Hepatic stellate cell (primary cell): ENCODE measurements around the gene ABCA9.
"Not testable (repeated sequence)": the region's sequence is repeated elsewhere in the genome, so short reads cannot be mapped to it uniquely, and the experiment has no call there.

Experiments used
- DNase-seq: peaks from one replicate; pipeline ENCODE4 v3.0.0; 2011; ENCODE audit warnings: low spot score

The ABCA9 gene

GRCh38 chr17:68954146-68954896, 106.4 kb downstream of the ABCA9 start:
- no peak for DNase-seq

GRCh38 chr17:68953340-68953997, 107.3 kb downstream of the ABCA9 start:
- DNase-seq, result no peak

DNA sequence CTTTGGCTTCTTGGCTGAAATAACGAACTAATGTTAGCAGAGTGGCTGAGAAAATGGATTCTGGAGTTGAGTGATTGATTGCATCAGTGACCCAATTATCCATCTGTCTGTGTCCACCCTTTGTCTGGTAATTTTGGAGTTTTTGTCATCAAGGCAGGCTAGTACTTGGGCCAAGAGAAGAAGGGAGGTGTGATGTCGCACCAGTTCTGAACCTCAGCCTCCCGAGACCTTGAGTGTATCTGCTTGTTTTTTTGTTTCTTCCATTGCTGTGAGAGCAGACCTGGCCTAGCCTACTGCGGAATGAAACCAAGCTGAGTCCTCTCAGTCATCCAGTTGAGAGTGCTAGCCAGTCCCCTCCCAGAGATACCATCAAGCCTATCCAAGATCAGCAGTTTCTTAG, 110.0 kb downstream of the ABCA9 start:
- no peak for DNase-seq

DNA sequence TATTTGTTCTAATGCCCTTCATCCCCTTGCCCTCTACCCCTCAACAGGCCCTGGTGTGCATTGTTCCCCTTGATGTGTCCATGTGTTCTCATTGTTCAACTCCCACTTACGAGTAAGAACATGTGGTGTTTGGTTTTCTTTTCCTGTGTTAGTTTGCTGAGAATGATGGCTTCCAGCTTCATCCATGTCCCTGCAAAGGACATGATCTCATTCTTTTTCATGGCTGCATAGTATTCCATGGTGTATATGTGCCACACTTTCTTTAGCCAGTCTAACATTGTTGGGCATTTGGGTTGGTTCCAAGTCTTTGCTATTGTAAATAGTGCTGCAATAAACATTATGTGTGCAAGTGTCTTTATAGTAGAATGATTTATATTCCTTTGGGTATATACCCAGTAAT, 112.9 kb downstream of the ABCA9 start:
- DNase-seq, result not testable (repeated sequence)

GRCh38 chr17:68944435-68945035, 116.2 kb downstream of the ABCA9 start:
- no peak for DNase-seq

DNA sequence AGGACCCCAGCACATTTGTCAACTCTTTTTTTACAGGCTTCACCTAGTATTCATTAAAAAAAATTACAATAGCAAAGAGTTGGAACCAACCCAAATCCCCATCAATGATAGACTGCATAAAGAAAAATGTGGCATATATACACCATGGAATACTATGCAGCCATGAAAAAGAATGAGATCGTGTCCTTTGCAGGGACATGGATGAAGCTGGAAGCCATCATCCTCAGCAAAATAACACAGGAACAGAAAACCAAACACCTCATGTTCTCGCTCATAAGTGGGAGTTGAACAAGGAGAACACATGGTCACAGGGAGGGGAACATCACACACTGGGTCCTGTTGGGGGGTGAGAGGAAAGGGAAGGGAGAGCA, 116.9 kb downstream of the ABCA9 start:
- DNase-seq, result not testable (repeated sequence)

DNA sequence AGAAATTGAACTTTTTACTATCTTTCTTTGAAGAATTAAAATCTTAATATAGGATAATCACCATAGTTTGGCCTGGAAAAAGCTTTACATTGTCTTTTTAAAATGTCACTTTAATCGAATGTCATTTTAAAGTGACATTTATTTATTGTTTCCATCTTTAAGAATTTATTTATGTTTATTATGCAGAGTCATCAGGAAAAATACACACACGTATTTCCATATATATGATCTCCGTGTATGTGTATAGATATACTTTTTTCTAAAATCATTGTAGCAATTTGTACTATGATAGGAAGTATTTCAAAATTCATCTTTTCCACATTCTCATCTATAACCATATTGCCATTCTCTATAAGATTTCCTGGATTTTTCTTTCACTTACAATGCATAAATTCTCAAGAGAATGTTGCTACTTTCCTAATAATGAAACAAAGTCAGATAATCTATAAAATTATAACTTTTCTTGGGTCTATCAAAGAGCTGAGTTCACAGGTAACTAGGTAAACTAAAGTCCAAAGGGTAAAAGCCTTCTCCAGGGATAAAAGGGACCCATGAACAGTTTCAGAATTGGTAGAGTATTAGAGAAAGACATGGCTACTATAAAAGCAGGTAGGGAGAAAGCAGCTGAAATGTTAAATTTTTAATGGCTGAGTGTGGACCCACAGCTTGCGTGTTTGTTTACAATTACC, 117.5 kb downstream of the ABCA9 start:
- DNase-seq, result no peak

DNA sequence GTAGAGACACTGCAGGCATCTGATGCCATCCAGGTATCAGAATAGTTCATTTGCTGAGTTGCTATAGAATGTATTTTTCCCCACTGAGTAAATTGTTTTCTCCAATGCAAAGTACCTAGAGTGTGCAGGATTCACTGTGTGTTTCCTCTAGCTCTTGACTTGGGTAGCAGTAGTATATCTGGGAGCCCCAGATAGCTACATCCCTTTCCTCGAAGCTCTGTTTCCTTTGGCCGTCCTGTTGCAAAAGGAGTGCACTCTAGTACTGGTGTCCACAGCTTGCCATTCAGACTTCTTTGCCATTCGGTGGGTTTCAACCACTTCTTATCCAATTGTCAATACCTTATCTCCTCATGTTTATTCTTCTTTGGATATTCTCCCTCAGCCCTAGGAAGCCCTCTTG, 118.3 kb downstream of the ABCA9 start:
- DNase-seq, result no peak

- no peak for DNase-seq
Measured at GRCh38 chr17:68941761-68942160, 119.0 kb downstream of the ABCA9 start.

GRCh38 chr17:68939195-68939594, 121.5 kb downstream of the ABCA9 start:
- DNase-seq, result no peak

- no peak for DNase-seq
Measured at GRCh38 chr17:68937890-68938514, 122.7 kb downstream of the ABCA9 start.

DNA sequence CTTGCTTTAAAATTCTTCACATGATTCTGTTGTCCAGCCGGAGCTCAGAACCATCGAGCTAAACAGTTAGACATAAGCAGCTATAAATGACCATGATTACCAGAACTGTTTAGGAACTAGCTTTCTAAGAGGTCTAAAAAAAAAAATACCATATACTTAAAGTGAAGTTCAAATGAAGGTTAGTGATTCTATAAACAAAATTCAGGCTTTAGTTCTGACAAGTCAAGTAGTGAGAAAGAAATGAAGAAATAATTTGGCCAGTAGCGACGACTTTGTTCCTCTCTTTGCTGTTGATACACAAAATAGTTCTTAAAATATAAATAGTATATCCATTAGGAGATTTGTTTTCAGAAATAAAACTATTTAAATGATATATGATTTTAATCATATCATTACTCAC, 133.2 kb downstream of the ABCA9 start:
- DNase-seq, result no peak

- DNase-seq, result no peak
Measured at GRCh38 chr17:68924793-68925720, 135.7 kb downstream of the ABCA9 start.
